WTC11 (cell line): ENCODE results near the gene HDAC3. TPM values are rescaled to one million over a fixed set of nuclear protein-coding genes. Genes with fewer than 3 reads are reported as not detected.

ENCODE experiments used
- ATAC-seq: fragments of 200-7000 bp; cut with Tn5 transposase; 2 replicates; pipeline ENCODE4 v1.10.0; 2021; ENCODE audit warnings: mild to moderate bottlenecking, moderate library complexity
- CTCF ChIA-PET: fragments of 300-600 bp; sonication (Branson Sonifier 250); formaldehyde crosslinking; loops from one replicate; lab custom pipeline; 2021; ENCODE audit warnings: antibody characterized with exemption; lab: Charles Lee
- POLR2A ChIA-PET: fragments of 350-600 bp; sonication (Branson Sonifier 250); formaldehyde crosslinking; loops from one replicate; lab custom pipeline; 2021; ENCODE audit warnings: antibody characterized with exemption; lab: Charles Lee
- DNase-seq: peaks from one replicate; pipeline ENCODE4 v3.0.0; 2021; ENCODE audit warnings: low spot score
- H3K27ac Mint-ChIP-seq: 2 replicates; pipeline ENCODE4 v1.8.0; 2021; ENCODE audit warnings: mixed read lengths
- H3K27me3 Mint-ChIP-seq: 2 replicates; pipeline ENCODE4 v1.8.0; 2021; ENCODE audit warnings: low read depth, mild to moderate bottlenecking, moderate library complexity, mixed read lengths
- H3K36me3 Mint-ChIP-seq: 2 replicates; pipeline ENCODE4 v1.8.0; 2021; ENCODE audit warnings: mixed read lengths
- H3K4me1 Mint-ChIP-seq: 2 replicates; pipeline ENCODE4 v1.8.0; 2022; ENCODE audit warnings: mixed read lengths
- H3K4me3 Mint-ChIP-seq: 2 replicates; pipeline ENCODE4 v1.8.0; 2021; ENCODE audit warnings: mild to moderate bottlenecking, moderate library complexity, mixed read lengths
- H3K9me3 Mint-ChIP-seq: 2 replicates; pipeline ENCODE4 v1.8.0; 2021; ENCODE audit warnings: mixed read lengths
- ARID4B ChIP-seq: sonication (generic); formaldehyde crosslinking; IDR thresholded peaks from 2 replicates; pipeline ENCODE4 v1.8.0; 2023; ENCODE audit warnings: missing genetic modification reagents, mild to moderate bottlenecking, borderline replicate concordance
- CREB1 ChIP-seq: sonication (generic); formaldehyde crosslinking; IDR thresholded peaks from 2 replicates; pipeline ENCODE4 v1.8.0; 2023; ENCODE audit warnings: mild to moderate bottlenecking, missing genetic modification reagents
- E2F4 ChIP-seq: sonication (generic); formaldehyde crosslinking; IDR thresholded peaks from 2 replicates; pipeline ENCODE4 v1.8.1; 2022; ENCODE audit warnings: low read depth, mild to moderate bottlenecking, moderate library complexity, missing genetic modification reagents, borderline replicate concordance
- HMGXB4 ChIP-seq: sonication (generic); formaldehyde crosslinking; IDR thresholded peaks from 2 replicates; pipeline ENCODE4 v1.8.1; 2023; ENCODE audit warnings: mild to moderate bottlenecking, moderate library complexity, missing genetic modification reagents
- IRF2 ChIP-seq: sonication (generic); formaldehyde crosslinking; IDR thresholded peaks from 2 replicates; pipeline ENCODE4 v1.8.0; 2022; ENCODE audit warnings: low read depth, missing genetic modification reagents, borderline replicate concordance
- MYBL2 ChIP-seq: sonication (generic); formaldehyde crosslinking; IDR thresholded peaks from 2 replicates; pipeline ENCODE4 v1.8.1; 2023; ENCODE audit warnings: mild to moderate bottlenecking, moderate library complexity, missing genetic modification reagents
- NFE2L1 ChIP-seq: sonication (generic); formaldehyde crosslinking; IDR thresholded peaks from 2 replicates; pipeline ENCODE4 v1.8.1; 2023; ENCODE audit warnings: missing genetic modification reagents
- NR3C1 ChIP-seq: sonication (generic); formaldehyde crosslinking; conservative IDR thresholded peaks from 2 replicates; pipeline ENCODE4 v1.8.1; 2023; ENCODE audit warnings: low read depth, mild to moderate bottlenecking, missing genetic modification reagents
- RORB ChIP-seq: fragments of 250-450 bp; sonication (Bioruptor Pico); IDR thresholded peaks from 2 replicates; pipeline ENCODE4 v1.9.0; 2021; ENCODE audit warnings: mild to moderate bottlenecking
- SMAD4 ChIP-seq: sonication (generic); formaldehyde crosslinking; IDR thresholded peaks from 2 replicates; pipeline ENCODE4 v1.8.0; 2022; ENCODE audit warnings: mild to moderate bottlenecking, missing genetic modification reagents
- USF2 ChIP-seq: sonication (generic); formaldehyde crosslinking; IDR thresholded peaks from 2 replicates; pipeline ENCODE4 v1.8.1; 2023; ENCODE audit warnings: mild to moderate bottlenecking, missing genetic modification reagents, moderate library complexity
- ZNF281 ChIP-seq: sonication (generic); formaldehyde crosslinking; IDR thresholded peaks from 2 replicates; pipeline ENCODE4 v1.8.0; 2023; ENCODE audit warnings: mild to moderate bottlenecking, missing genetic modification reagents
- ZNF532 ChIP-seq: fragments of 250-450 bp; sonication (Bioruptor Pico); IDR thresholded peaks from 2 replicates; pipeline ENCODE4 v1.9.0; 2021; ENCODE audit warnings: mild to moderate bottlenecking, borderline replicate concordance
- ZNF671 ChIP-seq: fragments of 250-450 bp; sonication (Bioruptor Pico); IDR thresholded peaks from 2 replicates; pipeline ENCODE4 v1.8.0; 2021; ENCODE audit warnings: mild to moderate bottlenecking
- total RNA-seq: library from RNA; stranded (reverse); gene quantifications from 3 replicates; pipeline ENCODE4 v1.2.3, GENCODE V29; 2021

Gene HDAC3
- total RNA-seq, 1 experiment from 2014 or later: 96.2 TPM

- no peak for TF ChIP-seq ZNF532 (CRISPR knock-in tag)
- TF ChIP-seq, all 79 proteins: peak for 0
Observed at GRCh38 chr5:141633871-141634561, 2.6 kb downstream of the HDAC3 start (continued).

- ATAC-seq (no peak), DNase-seq (no peak)
- Mint-ChIP-seq H3K4me1 (peaks cover 15% of the 10 kb centered on the region), H3K27me3 (no peaks in the 10 kb centered on the region), H3K27ac (no peak overlapping the region), H3K4me3 (no peak overlapping the region), H3K36me3 (peaks cover 29% of the 10 kb centered on the region), H3K9me3 (no peaks in the 10 kb centered on the region)
- TF ChIP-seq NFE2L1 (no peak), ZNF671 (CRISPR knock-in tag) (no peak), NR3C1 (CRISPR knock-in tag) (no peak), HMGXB4 (no peak), ARID4B (CRISPR knock-in tag) (no peak), USF2 (CRISPR knock-in tag) (no peak), RORB (CRISPR knock-in tag) (no peak), IRF2 (CRISPR knock-in tag) (no peak), SMAD4 (no peak)
- POLR2A ChIA-PET: interaction anchor here (1.2 kb wide), 1 partner anchor 14 kb away, joined by 3 read pairs; the partner anchor contains the start of gene DIAPH1
- CTCF ChIA-PET: interaction anchor here (2.4 to 6.1 kb wide), 2 partner anchors 14 to 41 kb away, joined by 7 to 43 read pairs; partner anchors contain the start of gene DIAPH1
Observed at GRCh38 chr5:141632650-141633049, 4.0 kb downstream of the HDAC3 start.

- POLR2A ChIA-PET: no interaction called here
- Mint-ChIP-seq H3K4me3 (no peak overlapping the region), H3K36me3 (peaks cover 41% of the 10 kb centered on the region)
- no peak for TF ChIP-seq E2F4 (CRISPR knock-in tag)
- no peak for TF ChIP-seq MYBL2 (CRISPR knock-in tag)
- TF ChIP-seq CREB1 (CRISPR knock-in tag): no peak
- TF ChIP-seq ZNF281 (CRISPR knock-in tag): no peak
Observed at GRCh38 chr5:141630570-141631140, 6.0 kb downstream of the HDAC3 start.

More at GRCh38 chr5:141630570-141631140, 6.0 kb downstream of the HDAC3 start:
- CTCF ChIA-PET: interaction anchor here (1.0 to 6.1 kb wide), 4 partner anchors 12 to 67 kb away, joined by 3 to 43 read pairs (median 4); partner anchors contain the start of genes DIAPH1 and FCHSD1
- Mint-ChIP-seq H3K27me3 (no peaks in the 10 kb centered on the region), H3K4me1 (peaks cover 8% of the 10 kb centered on the region), H3K9me3 (no peaks in the 10 kb centered on the region), H3K27ac (no peak overlapping the region)
- DNase-seq: no peak
- ATAC-seq: no peak
